Prostate gland (tissue), 2 donors: ENCODE results near the gene PHTF2.

ENCODE experiments used
- CTCF ChIP-seq, 4 experiments: fragments of 200-600 bp in 2 of 4; fragments of 450-650 bp in 2 of 4; sonication (generic) in 2 of 4; IDR thresholded peaks; 1 replicate in 3 of 4; 2 replicates in 1 of 4; pipeline ENCODE4 v1.5.1; 2016 to 2019; ENCODE audit warnings: antibody characterized with exemption in 4 of 4, mild to moderate bottlenecking in 2 of 4, moderate library complexity in 2 of 4
- POLR2A ChIP-seq: fragments of 450-650 bp; IDR thresholded peaks from one replicate; pipeline ENCODE4 v1.6.1; 2016; ENCODE audit warnings: antibody characterized with exemption, mild to moderate bottlenecking

DNA sequence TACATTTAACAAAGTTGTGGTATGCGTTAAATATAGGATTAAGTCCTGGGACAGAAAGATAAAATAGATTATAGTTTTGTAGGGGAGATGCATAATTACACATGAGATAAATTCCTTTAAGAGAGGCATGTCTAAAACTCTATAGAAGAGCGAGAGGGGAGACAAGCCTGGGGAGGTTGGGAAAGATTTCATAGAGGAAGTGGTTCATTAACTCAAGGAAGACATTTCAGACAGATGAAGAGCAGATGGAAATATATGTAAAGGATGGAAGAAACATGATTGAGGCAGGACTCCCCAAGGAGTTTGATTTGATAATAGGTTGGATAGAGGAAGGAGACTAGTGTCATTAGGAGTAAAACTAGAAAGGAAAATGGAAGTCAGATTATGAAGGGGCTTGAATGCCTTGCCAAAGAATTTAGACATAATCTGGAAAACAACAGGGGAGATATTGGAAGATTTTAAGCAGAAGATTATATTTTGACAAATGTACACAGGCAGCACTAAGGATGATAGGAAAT is 96.1 kb downstream of the PHTF2 start:
- TF ChIP-seq POLR2A = no peak
- TF ChIP-seq CTCF (IDR thresholded peaks at IDR 0.05) = no peak
